C4-2B (cell line): ENCODE data around the gene REELD1.

Source experiments
- H3K27ac ChIP-seq: fragments of 450-650 bp; 2 replicates; pipeline ENCODE4 v1.5.1; 2017
- ZFX ChIP-seq: fragments of 450-650 bp; IDR thresholded peaks from 2 replicates; pipeline ENCODE4 v1.6.1; 2017
- TF ChIP-seq, protein P1 (sequence below): fragments of 450-650 bp; conservative IDR thresholded peaks from 2 replicates; pipeline ENCODE4 v1.5.1; 2017; ENCODE audit warnings: mild to moderate bottlenecking

The REELD1 gene

DNA sequence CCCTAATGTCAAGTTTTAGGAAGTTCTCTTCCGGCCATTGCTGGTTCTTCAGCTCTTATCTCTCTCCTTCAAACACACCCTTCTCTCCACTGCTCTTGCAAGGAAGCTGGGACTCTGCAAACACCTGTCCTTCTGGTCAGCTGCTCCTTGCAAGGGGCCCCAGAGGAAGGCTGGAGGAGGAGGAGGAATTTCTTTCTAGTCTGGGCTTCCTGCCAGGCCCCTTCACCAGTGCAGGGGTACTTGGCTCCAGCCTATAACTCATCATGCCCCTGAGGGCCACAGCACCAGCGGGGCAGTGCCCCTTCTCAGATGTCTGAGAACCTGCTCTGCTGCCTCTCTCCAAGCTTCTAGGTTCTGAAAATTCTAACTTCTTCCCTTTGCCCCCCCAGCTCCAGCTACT lies 46.7 kb downstream of the REELD1 start:
- no peak overlapping the region for H3K27ac ChIP-seq
- TF ChIP-seq, protein P1, sequence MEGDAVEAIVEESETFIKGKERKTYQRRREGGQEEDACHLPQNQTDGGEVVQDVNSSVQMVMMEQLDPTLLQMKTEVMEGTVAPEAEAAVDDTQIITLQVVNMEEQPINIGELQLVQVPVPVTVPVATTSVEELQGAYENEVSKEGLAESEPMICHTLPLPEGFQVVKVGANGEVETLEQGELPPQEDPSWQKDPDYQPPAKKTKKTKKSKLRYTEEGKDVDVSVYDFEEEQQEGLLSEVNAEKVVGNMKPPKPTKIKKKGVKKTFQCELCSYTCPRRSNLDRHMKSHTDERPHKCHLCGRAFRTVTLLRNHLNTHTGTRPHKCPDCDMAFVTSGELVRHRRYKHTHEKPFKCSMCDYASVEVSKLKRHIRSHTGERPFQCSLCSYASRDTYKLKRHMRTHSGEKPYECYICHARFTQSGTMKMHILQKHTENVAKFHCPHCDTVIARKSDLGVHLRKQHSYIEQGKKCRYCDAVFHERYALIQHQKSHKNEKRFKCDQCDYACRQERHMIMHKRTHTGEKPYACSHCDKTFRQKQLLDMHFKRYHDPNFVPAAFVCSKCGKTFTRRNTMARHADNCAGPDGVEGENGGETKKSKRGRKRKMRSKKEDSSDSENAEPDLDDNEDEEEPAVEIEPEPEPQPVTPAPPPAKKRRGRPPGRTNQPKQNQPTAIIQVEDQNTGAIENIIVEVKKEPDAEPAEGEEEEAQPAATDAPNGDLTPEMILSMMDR: no peak
- no peak for TF ChIP-seq ZFX

DNA sequence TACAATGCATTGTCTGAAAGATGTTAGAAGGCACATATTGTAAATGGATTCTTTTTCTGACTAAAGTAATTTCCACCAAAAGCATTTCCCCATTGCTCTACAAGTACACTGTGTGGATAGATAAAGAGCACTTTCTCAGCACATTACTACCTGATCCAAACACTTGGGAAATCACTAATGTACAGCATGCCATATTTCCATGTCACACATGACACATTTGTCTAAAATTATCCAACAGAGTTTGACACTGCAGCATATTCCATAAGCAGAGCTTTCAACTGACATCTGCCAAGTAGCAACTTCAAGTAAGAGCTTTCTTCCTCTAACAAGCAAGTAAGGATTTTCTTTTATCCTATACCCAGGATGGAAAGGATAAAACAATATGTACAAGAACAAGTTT lies 49.5 kb downstream of the REELD1 start:
- TF ChIP-seq ZFX: no peak
- TF ChIP-seq, protein P1: no peak
- H3K27ac ChIP-seq: no peak overlapping the region

DNA sequence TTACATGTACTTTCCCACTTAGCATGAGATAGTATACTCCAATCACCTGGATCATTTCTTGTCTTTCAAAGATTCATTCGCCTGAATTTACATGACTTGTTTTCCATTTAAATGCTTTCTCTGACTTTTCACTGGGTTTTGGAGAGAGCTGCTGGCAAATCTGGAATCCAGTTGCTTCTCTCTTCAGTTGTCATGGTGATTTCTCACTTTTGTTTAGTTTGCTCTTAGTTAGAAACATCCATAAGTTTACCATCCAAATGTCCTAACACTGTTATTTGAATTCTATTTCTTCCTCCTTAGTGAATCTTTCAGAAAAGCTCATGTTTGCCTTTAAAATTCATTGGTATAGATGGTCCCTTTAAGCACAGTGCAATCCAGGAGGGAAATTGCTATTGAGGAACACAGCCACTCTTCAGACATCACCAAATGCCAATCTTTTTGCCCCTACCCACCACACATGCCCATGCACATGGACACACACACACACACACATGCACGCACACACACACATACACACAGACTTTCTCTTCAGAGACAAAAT lies 51.7 kb downstream of the REELD1 start:
- TF ChIP-seq ZFX: no peak
- TF ChIP-seq, protein P1: no peak
- H3K27ac ChIP-seq: no peak overlapping the region

DNA sequence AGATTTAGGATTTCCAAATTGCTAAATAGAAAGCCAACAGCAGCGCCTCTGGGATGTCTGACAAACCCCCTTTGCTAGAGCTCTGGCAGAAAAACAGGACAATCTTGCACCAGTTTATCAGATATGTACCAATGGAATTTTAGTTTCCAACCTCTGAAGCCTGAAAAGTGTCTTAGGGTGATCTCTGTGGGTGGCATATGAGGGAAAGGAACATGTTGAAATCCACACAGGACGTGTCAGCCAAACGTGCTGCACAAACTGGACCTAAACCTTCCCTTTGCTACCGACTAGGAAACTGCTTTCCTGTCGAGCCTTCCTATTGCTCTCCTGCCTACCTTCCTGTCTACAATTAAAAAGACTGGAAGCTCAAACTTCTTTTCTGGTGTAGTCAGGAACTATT lies 53.5 kb downstream of the REELD1 start:
- H3K27ac ChIP-seq: no peak overlapping the region
- no peak for TF ChIP-seq ZFX
- TF ChIP-seq, protein P1: no peak

DNA sequence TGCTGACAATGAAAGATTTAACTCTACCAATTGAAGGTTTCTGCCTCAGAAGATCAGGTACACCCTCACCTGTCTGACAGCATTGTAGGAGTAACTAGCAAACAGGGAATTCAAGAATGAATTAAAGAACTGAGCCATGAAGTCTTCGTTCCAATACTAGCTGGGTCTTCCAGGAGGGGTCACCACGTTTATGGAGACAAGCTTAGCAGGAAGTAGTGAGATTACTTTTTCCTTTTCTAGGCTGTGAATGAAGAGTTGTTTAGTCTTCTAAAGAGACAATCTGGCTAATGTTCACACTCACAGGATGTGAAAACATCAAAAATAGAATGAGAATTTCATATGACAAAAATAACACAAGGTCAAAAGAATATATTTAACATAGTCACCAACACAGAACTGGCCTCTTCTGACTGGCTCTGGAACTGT lies 54.9 kb downstream of the REELD1 start:
- TF ChIP-seq, protein P1: no peak
- no peak for TF ChIP-seq ZFX
- no peak overlapping the region for H3K27ac ChIP-seq

DNA sequence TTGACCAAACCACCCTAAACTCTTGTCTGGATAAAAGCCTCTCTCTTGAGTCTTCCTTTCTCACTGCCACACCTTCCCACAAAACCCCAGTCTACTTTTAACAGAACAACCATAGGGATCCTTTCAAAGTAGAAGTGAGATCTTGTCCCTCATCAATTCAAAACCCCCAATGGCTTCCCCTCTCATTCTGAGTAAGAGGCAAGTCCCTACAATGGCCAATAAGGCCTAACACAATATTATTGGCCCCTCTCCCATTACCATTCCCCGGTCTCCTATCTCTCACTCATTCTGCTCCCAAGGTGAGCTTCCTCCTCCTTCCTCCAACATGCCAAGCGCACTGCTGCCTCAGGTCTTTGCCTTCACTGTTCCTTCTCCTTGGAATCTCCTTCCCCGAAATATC lies 57.1 kb downstream of the REELD1 start:
- TF ChIP-seq ZFX: no peak
- TF ChIP-seq, protein P1: no peak
- H3K27ac ChIP-seq: no peak overlapping the region

DNA sequence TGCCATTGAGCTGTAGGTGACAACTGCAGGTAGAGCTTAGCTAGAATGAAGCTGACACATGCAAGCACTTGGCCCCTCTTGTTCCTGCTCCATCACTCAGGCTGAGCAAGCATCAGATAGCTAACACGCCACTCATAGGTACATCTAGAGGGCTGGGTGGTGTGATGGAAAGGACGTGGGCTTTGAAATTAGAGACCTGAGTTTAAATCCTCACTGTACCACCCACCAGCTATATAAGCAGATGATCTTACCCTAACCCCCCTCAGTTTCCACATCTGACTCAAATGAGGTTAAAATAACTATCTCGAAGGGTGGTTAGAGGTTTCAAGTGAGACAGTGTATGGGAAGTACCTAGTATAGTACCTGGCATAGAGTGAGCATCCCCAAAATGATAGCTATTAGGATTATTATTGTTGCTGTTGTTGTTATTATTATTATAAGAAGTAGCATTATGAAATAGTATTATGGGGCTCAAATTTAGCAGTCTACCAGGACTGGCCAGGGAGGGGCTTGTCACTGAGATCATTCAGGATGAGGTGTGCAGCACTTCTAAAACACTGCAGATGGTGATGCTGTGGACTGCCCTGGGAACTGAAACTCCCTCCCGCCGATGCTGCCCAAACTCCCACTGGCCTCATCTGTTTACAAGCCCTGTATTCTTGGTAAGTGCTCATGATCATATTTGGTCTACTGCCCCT lies 59.0 kb downstream of the REELD1 start:
- H3K27ac ChIP-seq: no peak overlapping the region
- TF ChIP-seq ZFX: no peak
- TF ChIP-seq, protein P1: no peak
